H9 (cell line): ENCODE data around the gene HES4. TPM values are rescaled to one million over a fixed set of nuclear protein-coding genes. Genes with fewer than 3 reads are reported as not detected.
"Not testable (repeated sequence)": the region's sequence is repeated elsewhere in the genome, so short reads cannot be mapped to it uniquely, and the experiment has no call there.

ENCODE experiments used
- DNase-seq: peaks from one replicate; pipeline ENCODE4 v3.0.0-alpha.2; 2017
- H2AFZ ChIP-seq: one replicate; pipeline ENCODE4 v1.6.1; 2013; ENCODE audit warnings: mild to moderate bottlenecking, low read length, control low read depth, moderate library complexity
- H2AK5ac ChIP-seq: 2 replicates; pipeline ENCODE4 v1.6.1; 2013; ENCODE audit warnings: low read length, control low read depth, mixed read lengths; ENCODE audit not compliant: insufficient read length
- H2BK120ac ChIP-seq: one replicate; pipeline ENCODE4 v1.6.1; 2013; ENCODE audit warnings: low read depth, mild to moderate bottlenecking, low read length, control low read depth, inconsistent platforms; ENCODE audit not compliant: poor library complexity, severe bottlenecking
- H2BK12ac ChIP-seq: 2 replicates; pipeline ENCODE4 v1.6.1; 2013; ENCODE audit warnings: low read length, control low read depth, mixed read lengths, low read depth; ENCODE audit not compliant: insufficient read length
- H2BK15ac ChIP-seq: 2 replicates; pipeline ENCODE4 v1.6.1; 2013; ENCODE audit warnings: low read depth, low read length, control low read depth
- H2BK20ac ChIP-seq: one replicate; pipeline ENCODE4 v1.6.1; 2013; ENCODE audit warnings: low read depth, mild to moderate bottlenecking, low read length, control low read depth, inconsistent platforms; ENCODE audit not compliant: poor library complexity, severe bottlenecking
- H2BK5ac ChIP-seq: 2 replicates; pipeline ENCODE4 v1.6.1; 2013; ENCODE audit warnings: low read length, control low read depth, mixed read lengths; ENCODE audit not compliant: insufficient read length
- H3K14ac ChIP-seq: 2 replicates; pipeline ENCODE4 v1.6.1; 2013; ENCODE audit warnings: low read length, control low read depth; ENCODE audit not compliant: insufficient read depth
- H3K18ac ChIP-seq: 2 replicates; pipeline ENCODE4 v1.6.1; 2013; ENCODE audit warnings: low read depth, mild to moderate bottlenecking, mixed read lengths, low read length, control low read depth; ENCODE audit not compliant: insufficient read length
- H3K23ac ChIP-seq: 2 replicates; pipeline ENCODE4 v1.6.1; 2013; ENCODE audit warnings: low read length, control low read depth, mixed read lengths, low read depth; ENCODE audit not compliant: insufficient read length
- H3K23me2 ChIP-seq: 2 replicates; pipeline ENCODE4 v1.6.1; 2013; ENCODE audit warnings: low read depth, mild to moderate bottlenecking, mixed read lengths, low read length, control low read depth; ENCODE audit not compliant: insufficient read length, poor library complexity, severe bottlenecking
- H3K27ac ChIP-seq: 2 replicates; pipeline ENCODE4 v1.5.1; 2013; ENCODE audit warnings: low read length, control low read depth, mixed read lengths, low read depth; ENCODE audit not compliant: insufficient read length
- H3K27me3 ChIP-seq: 2 replicates; pipeline ENCODE4 v1.6.1; 2013; ENCODE audit warnings: low read length, control low read depth, inconsistent platforms; ENCODE audit not compliant: insufficient read depth
- H3K4ac ChIP-seq: 2 replicates; pipeline ENCODE4 v1.6.1; 2013; ENCODE audit warnings: low read depth, mild to moderate bottlenecking, control low read depth, inconsistent platforms, low read length, moderate library complexity
- H3K4me1 ChIP-seq: 2 replicates; pipeline ENCODE4 v1.6.1; 2013; ENCODE audit warnings: low read length, control low read depth, inconsistent platforms; ENCODE audit not compliant: insufficient read depth
- H3K4me2 ChIP-seq: 2 replicates; pipeline ENCODE4 v1.6.1; 2013; ENCODE audit warnings: low read length, control low read depth, mixed read lengths; ENCODE audit not compliant: insufficient read length, insufficient read depth
- H3K56ac ChIP-seq: 2 replicates; pipeline ENCODE4 v1.6.1; 2013; ENCODE audit warnings: low read depth, mild to moderate bottlenecking, mixed read lengths, low read length, control low read depth; ENCODE audit not compliant: insufficient read length
- H3K79me1 ChIP-seq: 2 replicates; pipeline ENCODE4 v1.6.1; 2013; ENCODE audit warnings: low read depth, mild to moderate bottlenecking, moderate library complexity, low read length, control low read depth, inconsistent platforms; ENCODE audit not compliant: insufficient read depth, poor library complexity, severe bottlenecking
- H3K79me2 ChIP-seq: 2 replicates; pipeline ENCODE4 v1.6.1; 2013; ENCODE audit warnings: low read length, control low read depth, inconsistent platforms; ENCODE audit not compliant: insufficient read depth
- H3K9ac ChIP-seq: 2 replicates; pipeline ENCODE4 v1.6.1; 2013; ENCODE audit warnings: low read length, control low read depth, mixed read lengths; ENCODE audit not compliant: insufficient read length; ENCODE audit errors: extremely low read depth
- H3K9me3 ChIP-seq: one replicate; pipeline ENCODE4 v1.6.1; 2013; ENCODE audit warnings: low read depth, low read length, inconsistent platforms; ENCODE audit not compliant: control insufficient read depth
- H3T11ph ChIP-seq: one replicate; pipeline ENCODE4 v1.6.1; 2013; ENCODE audit warnings: mild to moderate bottlenecking, low read length, control low read depth, inconsistent platforms
- H4K20me1 ChIP-seq: one replicate; pipeline ENCODE4 v1.6.1; 2013; ENCODE audit not compliant: control insufficient read depth, insufficient read length, insufficient read depth
- H4K5ac ChIP-seq: 2 replicates; pipeline ENCODE4 v1.6.1; 2013; ENCODE audit warnings: low read depth, mild to moderate bottlenecking, mixed read lengths, low read length, control low read depth; ENCODE audit not compliant: insufficient read length
- H4K8ac ChIP-seq: replicated peaks from 2 replicates; pipeline ENCODE4 v1.6.1; 2013; ENCODE audit warnings: low read length, control low read depth, mixed read lengths, low read depth; ENCODE audit not compliant: insufficient read length
- H4K91ac ChIP-seq: 2 replicates; pipeline ENCODE4 v1.6.1; 2013; ENCODE audit warnings: low read depth, mild to moderate bottlenecking, moderate library complexity, mixed read lengths, low read length, control low read depth; ENCODE audit not compliant: insufficient read length
- H3K27ac Mint-ChIP-seq, 3 experiments: 2 replicates in 2 of 3; 3 replicates in 1 of 3; pipeline ENCODE4 v1.8.0; 2020 to 2021; ENCODE audit warnings: mixed read lengths in 3 of 3, mild to moderate bottlenecking in 1 of 3, moderate library complexity in 1 of 3
- H3K27me3 Mint-ChIP-seq: 2 replicates; pipeline ENCODE4 v1.8.0; 2021; ENCODE audit warnings: low read depth, mild to moderate bottlenecking, moderate library complexity, mixed read lengths
- H3K36me3 Mint-ChIP-seq, 3 experiments: 2 replicates in 2 of 3; 3 replicates in 1 of 3; pipeline ENCODE4 v1.8.0; 2020 to 2021; ENCODE audit warnings: low read depth in 3 of 3, mixed read lengths in 3 of 3; ENCODE audit not compliant: insufficient read depth in 1 of 3
- H3K4me1 Mint-ChIP-seq, 2 experiments: 2 replicates each; pipeline ENCODE4 v1.8.0; 2020; ENCODE audit warnings: mixed read lengths in 2 of 2
- H3K4me3 Mint-ChIP-seq, 2 experiments: 2 replicates in 1 of 2; 3 replicates in 1 of 2; pipeline ENCODE4 v1.8.0; 2020 to 2021; ENCODE audit warnings: mild to moderate bottlenecking in 2 of 2, mixed read lengths in 2 of 2, moderate library complexity in 1 of 2
- H3K9me3 Mint-ChIP-seq, 2 experiments: 2 replicates in 1 of 2; 3 replicates in 1 of 2; pipeline ENCODE4 v1.8.0; 2020; ENCODE audit warnings: mild to moderate bottlenecking in 2 of 2, mixed read lengths in 2 of 2, moderate library complexity in 1 of 2
- WGBS: extraction: QIAGEN DNeasy Blood & Tissue Kit; methylation state at CpG from one replicate; pipeline ENCODE4 v1.1.7; 2013; ENCODE audit warnings: missing lambda C conversion rate, low lambda C conversion rate, mixed read lengths; ENCODE audit not compliant: insufficient read length; ENCODE audit errors: extremely low coverage; 5-methylcytosine and 5-hydroxymethylcytosine counted together
- total RNA-seq: library from RNA; stranded (reverse); gene quantifications from 2 replicates; pipeline ENCODE4 v1.2.1, GENCODE V29; 2021
- TF ChIP-seq, protein P1 (sequence below): fragments of 200-600 bp; sonication (generic); conservative IDR thresholded peaks from 3 replicates; pipeline ENCODE4 v1.8.0; 2021; ENCODE audit warnings: antibody characterized with exemption, mild to moderate bottlenecking

HES4 gene
- total RNA-seq, 1 experiment from 2014 or later = 4.0 TPM

- Histone ChIP-seq H3K14ac (no peak overlapping the region), H4K8ac (no peak overlapping the region), H3K4me2 (no peak overlapping the region), H3K4me1 (no peaks in the 10 kb centered on the region), H3K23ac (no peak overlapping the region), H3K18ac (no peak overlapping the region), H3K9ac (no peak overlapping the region), H3K23me2 (no peaks in the 10 kb centered on the region), H2BK20ac (no peak overlapping the region), H3K56ac (no peak overlapping the region), H3K27me3 (peaks cover 4% of the 10 kb centered on the region; the same call in 1 of the 2 replicates), H4K5ac (no peak overlapping the region), H3K79me1 (no peaks in the 10 kb centered on the region), H2BK12ac (no peak overlapping the region), H3K9me3 (no peaks in the 10 kb centered on the region), H3K27ac (no peak overlapping the region), H3K4ac (no peak overlapping the region), H4K20me1 (no peaks in the 10 kb centered on the region), H2AK5ac (no peak overlapping the region), H3T11ph (no peak overlapping the region), H3K79me2 (no peaks in the 10 kb centered on the region), H2AFZ (no peak overlapping the region), H4K91ac (no peak overlapping the region), H2BK15ac (no peak overlapping the region), H2BK5ac (no peak overlapping the region), H2BK120ac (no peak overlapping the region)
- Mint-ChIP-seq H3K27ac (no peak overlapping the region; a peak in 1 of 7 replicates), H3K9me3 (peaks cover 21 to 23% of the 10 kb centered on the region in 2 experiments), H3K36me3 (peaks cover 0 to 4% (median 3%) of the 10 kb centered on the region in 3 experiments; a peak in 3 of 7 replicates), H3K4me3 (no peak overlapping the region), H3K4me1 (peaks cover 3 to 6% of the 10 kb centered on the region in 2 experiments), H3K27me3 (peaks cover 94% of the 10 kb centered on the region)
- DNase-seq = no peak
- TF ChIP-seq, protein P1, sequence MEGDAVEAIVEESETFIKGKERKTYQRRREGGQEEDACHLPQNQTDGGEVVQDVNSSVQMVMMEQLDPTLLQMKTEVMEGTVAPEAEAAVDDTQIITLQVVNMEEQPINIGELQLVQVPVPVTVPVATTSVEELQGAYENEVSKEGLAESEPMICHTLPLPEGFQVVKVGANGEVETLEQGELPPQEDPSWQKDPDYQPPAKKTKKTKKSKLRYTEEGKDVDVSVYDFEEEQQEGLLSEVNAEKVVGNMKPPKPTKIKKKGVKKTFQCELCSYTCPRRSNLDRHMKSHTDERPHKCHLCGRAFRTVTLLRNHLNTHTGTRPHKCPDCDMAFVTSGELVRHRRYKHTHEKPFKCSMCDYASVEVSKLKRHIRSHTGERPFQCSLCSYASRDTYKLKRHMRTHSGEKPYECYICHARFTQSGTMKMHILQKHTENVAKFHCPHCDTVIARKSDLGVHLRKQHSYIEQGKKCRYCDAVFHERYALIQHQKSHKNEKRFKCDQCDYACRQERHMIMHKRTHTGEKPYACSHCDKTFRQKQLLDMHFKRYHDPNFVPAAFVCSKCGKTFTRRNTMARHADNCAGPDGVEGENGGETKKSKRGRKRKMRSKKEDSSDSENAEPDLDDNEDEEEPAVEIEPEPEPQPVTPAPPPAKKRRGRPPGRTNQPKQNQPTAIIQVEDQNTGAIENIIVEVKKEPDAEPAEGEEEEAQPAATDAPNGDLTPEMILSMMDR = no peak
- no CpG with 5 or more reads among the region's 10 CpGs for WGBS
These were observed 8.0 kb downstream of the HES4 start for GRCh38 chr1:991895-992294.

DNA sequence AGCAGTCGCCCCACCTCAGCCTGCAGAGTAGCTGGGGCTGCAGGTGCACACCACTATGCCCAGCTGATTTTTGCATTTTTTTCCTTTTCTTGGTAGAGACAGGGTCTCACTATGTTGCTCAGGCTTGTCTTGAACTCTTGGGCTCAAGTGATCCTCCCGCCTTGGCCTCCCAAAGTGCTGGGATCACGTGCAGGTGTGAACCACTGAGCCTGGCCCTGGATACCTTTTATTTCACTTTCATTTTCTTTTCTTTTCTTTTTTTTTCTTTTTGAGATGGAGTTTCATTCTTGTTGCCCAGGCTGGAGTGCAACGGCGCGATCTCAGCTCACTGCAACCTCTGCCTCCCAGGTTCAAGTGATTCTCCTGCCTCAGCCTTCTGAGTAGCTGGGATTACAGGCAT, 8.6 kb downstream of the HES4 start:
- H3K27ac Mint-ChIP-seq, H3K23ac ChIP-seq, H3K27me3 ChIP-seq, H3K18ac ChIP-seq, DNase-seq, H4K91ac ChIP-seq, H4K5ac ChIP-seq, H3K9me3 ChIP-seq, H2AFZ ChIP-seq, H4K8ac ChIP-seq, H3K79me1 ChIP-seq, H2BK12ac ChIP-seq, H3K27ac ChIP-seq, H3K56ac ChIP-seq, H3K4me2 ChIP-seq, H3K4ac ChIP-seq, H3K23me2 ChIP-seq, H2BK15ac ChIP-seq, H3T11ph ChIP-seq, H3K36me3 Mint-ChIP-seq, H3K14ac ChIP-seq, H2BK120ac ChIP-seq, H3K4me1 Mint-ChIP-seq, H3K4me3 Mint-ChIP-seq, H4K20me1 ChIP-seq, H3K4me1 ChIP-seq, H3K9ac ChIP-seq, H2AK5ac ChIP-seq, H3K79me2 ChIP-seq, H2BK5ac ChIP-seq, H2BK20ac ChIP-seq: not testable (repeated sequence)
- H3K9me3 Mint-ChIP-seq = peaks cover 21 to 23% of the 10 kb centered on the region in 2 experiments
- peaks cover 96% of the 10 kb centered on the region for H3K27me3 Mint-ChIP-seq
- WGBS = no CpG with 5 or more reads among the region's 6 CpGs
